NCI-H526 (cell line): ENCODE results near the gene CDK6.

Experiments
- DNase-seq, 2 experiments: peaks; one replicate each; lab custom pipeline; 2025; lab: John Stamatoyannopoulos, UW

CDK6 gene

GRCh38 chr7:92708111-92709042 lies 128.0 kb downstream of the CDK6 start:
- DNase-seq: no peak

- DNase-seq: no peak
These were observed 128.9 kb downstream of the CDK6 start for GRCh38 chr7:92707435-92707834.

GRCh38 chr7:92706563-92706962 lies 129.8 kb downstream of the CDK6 start:
- DNase-seq: no peak

GRCh38 chr7:92705831-92706230 lies 130.5 kb downstream of the CDK6 start:
- DNase-seq: no peak

- no peak for DNase-seq
These were observed 131.5 kb downstream of the CDK6 start for GRCh38 chr7:92704858-92705257.

GRCh38 chr7:92702535-92702934 lies 133.8 kb downstream of the CDK6 start:
- no peak for DNase-seq

- peak; percentile 52 to 73 for DNase-seq
These were observed 136.3 kb downstream of the CDK6 start for GRCh38 chr7:92699966-92700514.

GRCh38 chr7:92699560-92699959 lies 136.8 kb downstream of the CDK6 start:
- DNase-seq: no peak

GRCh38 chr7:92698237-92698841 lies 138.0 kb downstream of the CDK6 start:
- DNase-seq: no peak

GRCh38 chr7:92697414-92697813 lies 139.0 kb downstream of the CDK6 start:
- DNase-seq: no peak

GRCh38 chr7:92697012-92697411 lies 139.4 kb downstream of the CDK6 start:
- DNase-seq: no peak

GRCh38 chr7:92696584-92696983 lies 139.8 kb downstream of the CDK6 start:
- no peak for DNase-seq

GRCh38 chr7:92695308-92696261 lies 140.8 kb downstream of the CDK6 start:
- peak; percentile 65 to 73 for DNase-seq

- no peak for DNase-seq
These were observed 142.2 kb downstream of the CDK6 start for GRCh38 chr7:92694211-92694610.

- DNase-seq: no peak
These were observed 142.9 kb downstream of the CDK6 start for GRCh38 chr7:92693519-92693918.

GRCh38 chr7:92691578-92691977 lies 144.8 kb downstream of the CDK6 start:
- peak; percentile 73 to 86 for DNase-seq

GRCh38 chr7:92685136-92686042 lies 151.0 kb downstream of the CDK6 start:
- DNase-seq: no peak

- DNase-seq: no peak
These were observed 152.1 kb downstream of the CDK6 start for GRCh38 chr7:92684274-92684673.

GRCh38 chr7:92682903-92683539 lies 153.4 kb downstream of the CDK6 start:
- no peak for DNase-seq

GRCh38 chr7:92682330-92682729 lies 154.0 kb downstream of the CDK6 start:
- DNase-seq: no peak
